GM19397 (cell line): ENCODE results near the gene CST4.
"Not testable (repeated sequence)": the region's sequence is repeated elsewhere in the genome, so short reads cannot be mapped to it uniquely, and the experiment has no call there.

ENCODE experiments used
- ATAC-seq: cut with Tn5 transposase; IDR thresholded peaks from one replicate; pipeline ENCODE4 v1.9.1; 2021; ENCODE audit warnings: mild to moderate bottlenecking, moderate library complexity; ENCODE audit not compliant: unreplicated experiment

CST4 gene

GRCh38 chr20:23690581-23690980 lies 1.7 kb upstream of the CST4 start:
- no peak for ATAC-seq

GRCh38 chr20:23689399-23689690 lies 507 bp upstream of the CST4 start:
- no peak for ATAC-seq

- ATAC-seq = no peak
Measured at GRCh38 chr20:23687986-23688385, 852 bp downstream of the CST4 start.

GRCh38 chr20:23686046-23686750 lies 2.6 kb downstream of the CST4 start:
- ATAC-seq = no peak

GRCh38 chr20:23685529-23685896 lies 3.3 kb downstream of the CST4 start:
- not testable (repeated sequence) for ATAC-seq

- ATAC-seq = no peak
Measured at GRCh38 chr20:23684261-23684660, 4.6 kb downstream of the CST4 start.

GRCh38 chr20:23683807-23684206 lies 5.0 kb downstream of the CST4 start:
- no peak for ATAC-seq

GRCh38 chr20:23683281-23683680 lies 5.6 kb downstream of the CST4 start:
- no peak for ATAC-seq

- ATAC-seq = no peak
Measured at GRCh38 chr20:23680146-23680545, 8.7 kb downstream of the CST4 start.

GRCh38 chr20:23679133-23680092 lies 9.4 kb downstream of the CST4 start:
- no peak for ATAC-seq

- ATAC-seq = no peak
Measured at GRCh38 chr20:23673209-23673608, 15.6 kb downstream of the CST4 start.

- ATAC-seq = no peak
Measured at GRCh38 chr20:23672158-23672557, 16.7 kb downstream of the CST4 start.

GRCh38 chr20:23671479-23671878 lies 17.4 kb downstream of the CST4 start:
- ATAC-seq = no peak

- ATAC-seq = no peak
Measured at GRCh38 chr20:23670361-23670760, 18.5 kb downstream of the CST4 start.

- ATAC-seq = no peak
Measured at GRCh38 chr20:23669866-23670265, 19.0 kb downstream of the CST4 start.

- no peak for ATAC-seq
Measured at GRCh38 chr20:23669327-23669726, 19.5 kb downstream of the CST4 start.

- ATAC-seq = no peak
Measured at GRCh38 chr20:23668477-23668951, 20.3 kb downstream of the CST4 start.

GRCh38 chr20:23667666-23668065 lies 21.2 kb downstream of the CST4 start:
- no peak for ATAC-seq

GRCh38 chr20:23666698-23667097 lies 22.1 kb downstream of the CST4 start:
- no peak for ATAC-seq

- ATAC-seq = no peak
Measured at GRCh38 chr20:23666189-23666588, 22.6 kb downstream of the CST4 start.

- no peak for ATAC-seq
Measured at GRCh38 chr20:23664954-23665353, 23.9 kb downstream of the CST4 start.

- not testable (repeated sequence) for ATAC-seq
Measured at GRCh38 chr20:23664046-23664445, 24.8 kb downstream of the CST4 start.
